Ovary (tissue), 3 donors: ENCODE results near the gene OSTF1.

Source experiments
- EP300 ChIP-seq: sonication (generic); formaldehyde crosslinking; IDR thresholded peaks from one replicate; pipeline ENCODE4 v1.6.1; 2017; ENCODE audit warnings: antibody characterized with exemption
- POLR2A ChIP-seq: fragments of 450-650 bp; IDR thresholded peaks from one replicate; pipeline ENCODE4 v1.6.1; 2017; ENCODE audit warnings: antibody characterized with exemption, mild to moderate bottlenecking, moderate library complexity
- TF ChIP-seq, protein P1 (sequence below), 3 donors: fragments of 450-650 bp in 2 of 3; fragments of 200-600 bp in 1 of 3; IDR thresholded peaks; one replicate each; pipeline versions ENCODE4 v1.5.1 to v1.8.0; 2016 to 2022; ENCODE audit warnings: antibody characterized with exemption in 3 of 3, mild to moderate bottlenecking in 1 of 3
- donor health status: DM: no; HTN: no; CAD: no.

GRCh38 chr9:75133396-75133795 lies 45.1 kb downstream of the OSTF1 start:
- no peak for TF ChIP-seq EP300
- TF ChIP-seq, protein P1, sequence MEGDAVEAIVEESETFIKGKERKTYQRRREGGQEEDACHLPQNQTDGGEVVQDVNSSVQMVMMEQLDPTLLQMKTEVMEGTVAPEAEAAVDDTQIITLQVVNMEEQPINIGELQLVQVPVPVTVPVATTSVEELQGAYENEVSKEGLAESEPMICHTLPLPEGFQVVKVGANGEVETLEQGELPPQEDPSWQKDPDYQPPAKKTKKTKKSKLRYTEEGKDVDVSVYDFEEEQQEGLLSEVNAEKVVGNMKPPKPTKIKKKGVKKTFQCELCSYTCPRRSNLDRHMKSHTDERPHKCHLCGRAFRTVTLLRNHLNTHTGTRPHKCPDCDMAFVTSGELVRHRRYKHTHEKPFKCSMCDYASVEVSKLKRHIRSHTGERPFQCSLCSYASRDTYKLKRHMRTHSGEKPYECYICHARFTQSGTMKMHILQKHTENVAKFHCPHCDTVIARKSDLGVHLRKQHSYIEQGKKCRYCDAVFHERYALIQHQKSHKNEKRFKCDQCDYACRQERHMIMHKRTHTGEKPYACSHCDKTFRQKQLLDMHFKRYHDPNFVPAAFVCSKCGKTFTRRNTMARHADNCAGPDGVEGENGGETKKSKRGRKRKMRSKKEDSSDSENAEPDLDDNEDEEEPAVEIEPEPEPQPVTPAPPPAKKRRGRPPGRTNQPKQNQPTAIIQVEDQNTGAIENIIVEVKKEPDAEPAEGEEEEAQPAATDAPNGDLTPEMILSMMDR (IDR thresholded peaks at IDR 0.05) = no peak
- TF ChIP-seq POLR2A = no peak
